Fibroblast of lung (primary cell): ENCODE results near the gene PIP5KL1. TPM values are rescaled to one million over a fixed set of nuclear protein-coding genes. Genes with fewer than 3 reads are reported as not detected.

ENCODE experiments used
- DNase-seq, 2 donors: peaks; one replicate each; pipeline versions ENCODE4 v3.0.0 to v3.0.0-alpha.2; 2010; ENCODE audit warnings: low read depth in 2 of 2
- H2AFZ ChIP-seq: 2 replicates; pipeline ENCODE4 v1.5.1; 2012; ENCODE audit warnings: low read length, control low read depth, inconsistent platforms
- H3K27ac ChIP-seq: 2 replicates; pipeline ENCODE4 v1.5.1; 2011; ENCODE audit warnings: low read length, control low read depth; ENCODE audit not compliant: insufficient read depth
- H3K27me3 ChIP-seq: 2 replicates; pipeline ENCODE4 v1.5.1; 2011; ENCODE audit warnings: mild to moderate bottlenecking, low read length; ENCODE audit not compliant: control insufficient read depth, insufficient read depth
- H3K36me3 ChIP-seq: 2 replicates; pipeline ENCODE4 v1.5.1; 2011; ENCODE audit warnings: low read length; ENCODE audit not compliant: control insufficient read depth, insufficient read depth
- H3K4me1 ChIP-seq: 2 replicates; pipeline ENCODE4 v1.5.1; 2011; ENCODE audit warnings: low read length; ENCODE audit not compliant: control insufficient read depth, insufficient read depth; ENCODE audit errors: extremely low read depth
- H3K4me2 ChIP-seq: 2 replicates; pipeline ENCODE4 v1.5.1; 2011; ENCODE audit warnings: low read length, control low read depth; ENCODE audit not compliant: insufficient read depth; ENCODE audit errors: extremely low read depth
- H3K4me3 ChIP-seq, 4 experiments: fragments of 200-600 bp in 1 of 4; sonication (generic) in 1 of 4; replicated peaks in 1 of 4; 2 replicates each; pipeline ENCODE4 v1.5.1; 2011 to 2016; ENCODE audit warnings: low read length in 4 of 4, low read depth in 3 of 4, mild to moderate bottlenecking in 3 of 4, control low read depth in 2 of 4, inconsistent platforms in 1 of 4, mixed read lengths in 1 of 4; ENCODE audit not compliant: insufficient read depth in 1 of 4; ENCODE audit errors: control extremely low read depth in 1 of 4
- H3K79me2 ChIP-seq: 2 replicates; pipeline ENCODE4 v1.5.1; 2012; ENCODE audit warnings: mild to moderate bottlenecking, low read length, inconsistent platforms; ENCODE audit not compliant: control insufficient read depth, insufficient read depth
- H3K9ac ChIP-seq: 2 replicates; pipeline ENCODE4 v1.5.1; 2011; ENCODE audit warnings: mild to moderate bottlenecking, low read length, control low read depth; ENCODE audit not compliant: insufficient read depth
- H3K9me3 ChIP-seq: 2 replicates; pipeline ENCODE4 v1.5.1; 2012; ENCODE audit warnings: low read depth, low read length; ENCODE audit not compliant: control insufficient read depth, insufficient read depth
- H4K20me1 ChIP-seq: 2 replicates; pipeline ENCODE4 v1.5.1; 2011; ENCODE audit warnings: low read length; ENCODE audit not compliant: control insufficient read depth, insufficient read depth; ENCODE audit errors: extremely low read depth
- EZH2 ChIP-seq: IDR thresholded peaks from 2 replicates; pipeline ENCODE4 v1.5.1; 2012; ENCODE audit warnings: low read length, control low read depth, mild to moderate bottlenecking; ENCODE audit errors: missing control alignments
- polyA plus RNA-seq, 2 donors: library from polyadenylated mRNA; depleted of rRNA in 1 of 2; stranded (reverse) in 1 of 2; unstranded in 1 of 2; fragments of >200 nt; gene quantifications; 2 replicates each; pipeline ENCODE4 v1.2.1, GENCODE V29; 2011 to 2012; ENCODE audit warnings: missing spikeins in 1 of 2
- total RNA-seq: library from RNA; depleted of rRNA; stranded (reverse); fragments of >200 nt; gene quantifications from 2 replicates; pipeline ENCODE4 v1.2.1, GENCODE V29; 2014
- TF ChIP-seq, protein P1 (sequence below), 2 donors: IDR thresholded peaks in 1 of 2; conservative IDR thresholded peaks in 1 of 2; 1 replicate in 1 of 2; 2 replicates in 1 of 2; pipeline ENCODE4 v1.5.1; 2011 to 2012; ENCODE audit warnings: low read length in 2 of 2, control low read depth in 1 of 2, inconsistent platforms in 1 of 2, low read depth in 1 of 2, mild to moderate bottlenecking in 1 of 2

Gene PIP5KL1
- total and polyA plus RNA-seq, 2 donors (not counting 1 experiment from before 2014, with no cell fraction given) = 1.9 to 2.5 TPM

DNA sequence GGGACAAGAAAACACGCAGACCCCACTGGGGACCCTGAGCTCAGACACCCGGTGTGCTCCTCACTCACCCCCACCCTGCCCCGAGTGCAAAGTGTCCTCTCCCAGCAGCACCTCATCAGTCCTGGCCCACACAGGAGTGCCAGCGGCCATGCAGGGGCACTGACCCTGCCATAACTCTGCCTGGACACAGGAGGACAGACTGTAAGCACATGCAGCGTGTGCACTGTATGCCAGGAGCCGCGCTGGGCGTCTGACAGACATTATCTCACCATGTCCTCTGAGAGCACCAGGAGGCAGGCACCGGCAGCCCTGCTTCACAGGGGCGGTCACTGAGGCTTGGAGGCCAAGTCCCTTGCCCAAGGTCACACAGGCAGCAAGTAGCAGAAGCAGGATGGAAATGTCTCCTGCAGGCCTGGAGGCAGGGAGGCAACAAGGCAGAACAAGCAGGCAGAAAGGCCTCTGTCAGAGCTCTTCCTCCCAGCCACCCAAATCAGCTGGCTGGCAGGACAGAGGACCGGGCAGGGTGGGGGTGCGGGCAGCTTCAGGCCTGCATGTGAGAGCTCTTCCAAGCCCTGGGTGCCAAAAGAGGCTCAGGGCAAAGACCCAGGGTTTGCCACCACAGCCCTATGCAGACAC is 41.8 kb upstream of the PIP5KL1 start:
- Histone ChIP-seq H3K9me3 (no peaks in the 10 kb centered on the region), H3K27ac (no peak overlapping the region), H3K27me3 (no peaks in the 10 kb centered on the region), H3K4me2 (peak overlapping the region; percentile 20), H3K79me2 (peaks cover 61% of the 10 kb centered on the region), H2AFZ (no peak overlapping the region), H3K4me1 (peaks cover 43% of the 10 kb centered on the region), H3K36me3 (peaks cover 1% of the 10 kb centered on the region), H4K20me1 (no peaks in the 10 kb centered on the region), H3K9ac (no peak overlapping the region), H3K4me3 (no peak overlapping the region)
- no peak for DNase-seq
- TF ChIP-seq EZH2 = no peak
- TF ChIP-seq, protein P1, sequence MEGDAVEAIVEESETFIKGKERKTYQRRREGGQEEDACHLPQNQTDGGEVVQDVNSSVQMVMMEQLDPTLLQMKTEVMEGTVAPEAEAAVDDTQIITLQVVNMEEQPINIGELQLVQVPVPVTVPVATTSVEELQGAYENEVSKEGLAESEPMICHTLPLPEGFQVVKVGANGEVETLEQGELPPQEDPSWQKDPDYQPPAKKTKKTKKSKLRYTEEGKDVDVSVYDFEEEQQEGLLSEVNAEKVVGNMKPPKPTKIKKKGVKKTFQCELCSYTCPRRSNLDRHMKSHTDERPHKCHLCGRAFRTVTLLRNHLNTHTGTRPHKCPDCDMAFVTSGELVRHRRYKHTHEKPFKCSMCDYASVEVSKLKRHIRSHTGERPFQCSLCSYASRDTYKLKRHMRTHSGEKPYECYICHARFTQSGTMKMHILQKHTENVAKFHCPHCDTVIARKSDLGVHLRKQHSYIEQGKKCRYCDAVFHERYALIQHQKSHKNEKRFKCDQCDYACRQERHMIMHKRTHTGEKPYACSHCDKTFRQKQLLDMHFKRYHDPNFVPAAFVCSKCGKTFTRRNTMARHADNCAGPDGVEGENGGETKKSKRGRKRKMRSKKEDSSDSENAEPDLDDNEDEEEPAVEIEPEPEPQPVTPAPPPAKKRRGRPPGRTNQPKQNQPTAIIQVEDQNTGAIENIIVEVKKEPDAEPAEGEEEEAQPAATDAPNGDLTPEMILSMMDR (conservative IDR thresholded peaks at IDR 0.05 in 1 of 2, IDR thresholded peaks at IDR 0.05 in 1 of 2; ENCODE audit: low read depth in 1 of 2, low read length in 2 of 2) = no peak

DNA sequence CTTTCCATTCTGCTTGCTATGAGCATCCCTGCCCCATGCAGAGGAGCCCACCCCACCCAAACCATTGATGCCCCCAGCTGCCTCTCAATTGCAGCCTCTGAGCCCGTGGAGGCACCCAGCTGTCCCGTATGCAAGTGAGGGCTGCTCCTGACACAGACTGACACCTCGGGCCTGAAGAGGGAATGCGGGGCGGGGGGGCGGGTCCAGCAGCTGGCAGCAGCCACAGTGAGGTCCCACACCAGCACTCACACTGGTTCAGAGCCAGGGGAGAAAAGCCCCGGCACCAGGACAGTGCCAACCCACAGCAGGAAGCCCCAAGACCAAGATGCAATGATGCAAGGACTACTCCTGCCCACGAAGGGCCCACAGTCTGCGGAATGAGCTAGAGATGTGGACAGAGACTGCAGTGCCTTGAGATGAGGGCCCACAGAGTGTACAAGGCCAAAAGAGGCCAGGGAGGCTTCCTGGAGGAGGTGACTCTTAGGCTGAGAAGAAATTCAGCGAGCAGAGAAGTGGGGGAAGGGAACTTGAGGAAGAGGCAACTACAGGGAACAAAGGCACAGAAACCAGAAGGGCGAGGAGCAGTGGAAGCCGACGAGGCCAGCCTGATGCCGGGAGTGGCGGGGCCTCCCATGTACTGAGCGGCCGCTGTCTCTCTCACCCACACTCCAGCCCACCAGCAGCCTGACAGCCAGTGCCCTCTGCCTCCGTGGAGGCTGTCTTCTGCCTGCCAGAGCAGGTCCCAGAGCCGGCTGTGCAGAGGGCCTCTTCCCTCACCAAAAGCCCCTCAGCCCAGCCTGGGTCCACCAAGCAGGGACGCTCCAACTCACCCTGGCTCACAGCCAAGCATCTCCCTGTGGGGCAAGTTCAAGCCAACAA is 41.0 kb upstream of the PIP5KL1 start:
- H4K20me1 ChIP-seq = no peaks in the 10 kb centered on the region
- no peak overlapping the region for H2AFZ ChIP-seq
- no peak overlapping the region for H3K4me2 ChIP-seq
- no peak overlapping the region for H3K27ac ChIP-seq
- H3K4me1 ChIP-seq = peaks cover 51% of the 10 kb centered on the region
- no peak for DNase-seq
- no peak overlapping the region for H3K9ac ChIP-seq
- H3K27me3 ChIP-seq = no peaks in the 10 kb centered on the region
- no peak for TF ChIP-seq EZH2
- TF ChIP-seq, protein P1 (conservative IDR thresholded peaks at IDR 0.05 in 1 of 2, IDR thresholded peaks at IDR 0.05 in 1 of 2; ENCODE audit: low read depth in 1 of 2, low read length in 2 of 2) = no peak
- no peaks in the 10 kb centered on the region for H3K9me3 ChIP-seq
- H3K4me3 ChIP-seq = no peak overlapping the region
- H3K79me2 ChIP-seq = peaks cover 61% of the 10 kb centered on the region
- peaks cover 1% of the 10 kb centered on the region for H3K36me3 ChIP-seq

DNA sequence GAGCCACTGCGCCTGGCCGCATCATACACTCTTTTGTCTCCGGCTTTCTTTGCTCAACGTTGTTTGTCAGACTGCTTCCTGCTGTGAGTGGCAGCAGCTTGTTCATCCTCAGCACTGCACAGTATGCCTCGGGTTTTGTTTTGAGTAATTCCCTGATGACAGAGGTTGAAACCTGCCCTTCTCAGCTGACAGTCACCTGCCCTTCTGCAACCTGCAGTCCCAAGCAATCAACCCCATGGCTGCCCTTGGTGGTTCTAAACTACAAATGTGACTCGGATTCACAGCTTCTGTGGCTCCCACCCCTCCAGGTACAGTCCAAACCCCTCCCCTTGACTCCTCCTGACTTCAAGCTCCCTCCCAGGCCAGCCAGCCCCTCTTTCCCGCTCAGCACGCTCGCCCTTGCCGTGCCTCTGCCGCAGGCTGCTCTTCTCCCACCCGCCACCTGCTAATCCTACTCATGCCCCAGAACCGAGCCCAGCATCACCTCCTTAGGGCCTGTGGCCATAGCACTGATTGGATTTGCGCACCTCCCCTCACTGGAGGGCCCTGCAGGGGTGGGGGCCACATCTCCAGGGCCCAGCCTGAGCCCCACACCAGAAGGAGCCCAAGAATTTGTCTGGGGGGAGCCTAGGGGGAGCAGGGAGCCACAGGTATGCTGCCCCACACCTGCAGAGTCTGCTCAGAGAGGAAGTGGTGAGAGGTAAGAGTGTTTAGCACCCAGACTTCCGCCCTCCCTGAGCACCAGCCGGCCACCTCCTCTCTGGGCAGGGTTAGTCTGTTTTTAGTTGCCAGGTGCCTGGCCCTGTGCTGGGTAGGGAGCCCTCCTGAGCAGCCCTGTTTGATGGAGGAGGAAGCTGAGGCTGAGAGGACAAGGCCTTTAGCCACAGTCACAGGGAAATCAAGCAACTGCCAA is 40.1 kb upstream of the PIP5KL1 start:
- H3K79me2 ChIP-seq = peaks cover 55% of the 10 kb centered on the region
- no peaks in the 10 kb centered on the region for H3K9me3 ChIP-seq
- no peak overlapping the region for H2AFZ ChIP-seq
- H3K9ac ChIP-seq = no peak overlapping the region
- no peak overlapping the region for H3K27ac ChIP-seq
- no peak overlapping the region for H3K4me3 ChIP-seq
- DNase-seq = no peak
- H3K4me1 ChIP-seq = peaks cover 59% of the 10 kb centered on the region
- H3K27me3 ChIP-seq = no peaks in the 10 kb centered on the region
- no peak overlapping the region for H3K4me2 ChIP-seq
- H3K36me3 ChIP-seq = peaks cover 1% of the 10 kb centered on the region
- TF ChIP-seq EZH2 = no peak
- TF ChIP-seq, protein P1 (conservative IDR thresholded peaks at IDR 0.05 in 1 of 2, IDR thresholded peaks at IDR 0.05 in 1 of 2; ENCODE audit: low read depth in 1 of 2, low read length in 2 of 2) = no peak
- H4K20me1 ChIP-seq = no peaks in the 10 kb centered on the region
